ENCODE measurements around the gene GLRA1. TPM values are rescaled to one million over a fixed set of nuclear protein-coding genes. Genes with fewer than 3 reads are reported as not detected.

GLRA1 gene
- total and polyA plus RNA-seq, 10 donors = not detected

DNA sequence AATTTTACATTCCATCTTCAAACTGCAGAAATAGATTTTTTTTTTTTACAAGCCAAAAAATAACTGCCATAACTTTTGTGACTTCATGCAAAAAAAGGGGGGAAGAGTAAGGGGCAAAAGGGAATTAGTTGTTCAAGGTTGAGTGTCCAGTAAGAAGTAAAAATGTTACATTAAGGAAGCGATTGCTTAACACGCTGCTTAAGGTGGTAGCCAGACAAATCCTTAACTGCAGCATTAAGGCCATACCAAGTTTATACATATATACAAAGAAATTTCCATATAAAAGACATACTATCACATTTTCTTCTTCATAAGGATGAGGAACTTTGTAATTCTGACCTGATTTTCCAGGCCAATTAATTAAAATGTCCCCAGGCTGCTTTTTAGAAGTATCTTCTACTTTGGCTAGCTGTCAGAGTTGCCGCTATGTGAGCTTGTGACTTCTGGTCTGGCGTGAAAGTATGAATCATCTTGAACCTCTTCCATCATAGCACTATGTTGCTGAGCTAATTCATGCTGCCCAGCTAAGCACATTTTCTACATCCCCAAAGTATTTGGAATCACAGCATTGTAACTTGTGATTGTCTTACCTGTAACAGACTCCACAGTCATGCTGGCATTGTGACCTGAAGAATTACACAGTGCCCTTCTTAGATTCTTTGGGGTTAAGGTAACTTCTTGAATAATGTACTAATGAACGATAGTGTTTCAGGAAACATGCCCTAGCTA, 112.9 kb downstream of the GLRA1 start:
- TF ChIP-seq, protein P1, sequence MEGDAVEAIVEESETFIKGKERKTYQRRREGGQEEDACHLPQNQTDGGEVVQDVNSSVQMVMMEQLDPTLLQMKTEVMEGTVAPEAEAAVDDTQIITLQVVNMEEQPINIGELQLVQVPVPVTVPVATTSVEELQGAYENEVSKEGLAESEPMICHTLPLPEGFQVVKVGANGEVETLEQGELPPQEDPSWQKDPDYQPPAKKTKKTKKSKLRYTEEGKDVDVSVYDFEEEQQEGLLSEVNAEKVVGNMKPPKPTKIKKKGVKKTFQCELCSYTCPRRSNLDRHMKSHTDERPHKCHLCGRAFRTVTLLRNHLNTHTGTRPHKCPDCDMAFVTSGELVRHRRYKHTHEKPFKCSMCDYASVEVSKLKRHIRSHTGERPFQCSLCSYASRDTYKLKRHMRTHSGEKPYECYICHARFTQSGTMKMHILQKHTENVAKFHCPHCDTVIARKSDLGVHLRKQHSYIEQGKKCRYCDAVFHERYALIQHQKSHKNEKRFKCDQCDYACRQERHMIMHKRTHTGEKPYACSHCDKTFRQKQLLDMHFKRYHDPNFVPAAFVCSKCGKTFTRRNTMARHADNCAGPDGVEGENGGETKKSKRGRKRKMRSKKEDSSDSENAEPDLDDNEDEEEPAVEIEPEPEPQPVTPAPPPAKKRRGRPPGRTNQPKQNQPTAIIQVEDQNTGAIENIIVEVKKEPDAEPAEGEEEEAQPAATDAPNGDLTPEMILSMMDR (IDR thresholded peaks at IDR 0.05 in 8 of 11, conservative IDR thresholded peaks at IDR 0.05 in 3 of 11) = no peak
- no peak for TF ChIP-seq POLR2A (IDR thresholded peaks at IDR 0.05)
- no peak for TF ChIP-seq POLR2AphosphoS5 (IDR thresholded peaks at IDR 0.05)
- no peaks in the 10 kb centered on the region for H3K4me1 ChIP-seq
- no peak for DNase-seq
- no peaks in the 10 kb centered on the region for H3K9me3 ChIP-seq
- 92 to 97% (median 95%) methylated on average over 5 of the region's 5 CpGs for WGBS, 5 donors
- no peak overlapping the region for H3K4me3 ChIP-seq
- intact Hi-C loops (cut with DNase I; ENCODE audit: low total_unique reads) = no loop called here
- no peak overlapping the region for H3K27ac ChIP-seq
- no peaks in the 10 kb centered on the region for H3K27me3 ChIP-seq (replicated peaks in 1 of 7)
- peaks cover 0 to 96% (median 37%) of the 10 kb centered on the region in 6 donors for H3K36me3 ChIP-seq

DNA sequence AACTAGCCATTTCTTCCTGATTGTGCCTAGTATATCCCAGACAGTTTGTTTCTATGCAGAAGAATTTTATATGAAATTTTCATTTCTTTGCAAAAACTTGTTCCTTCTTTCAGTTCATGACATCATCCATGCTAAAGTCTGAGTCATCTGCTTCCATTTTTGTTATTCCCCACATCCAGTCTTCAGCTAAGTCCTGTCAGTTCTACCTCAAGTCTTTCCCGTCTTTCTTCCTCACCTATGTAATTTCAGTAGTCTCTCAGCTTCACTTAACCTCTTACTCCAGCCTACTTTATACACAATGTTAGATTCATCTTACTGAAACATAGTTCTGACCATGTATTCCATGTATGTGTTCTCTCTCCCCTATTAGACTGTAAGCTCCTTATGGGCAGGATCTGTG, 113.8 kb downstream of the GLRA1 start:
- WGBS, 5 donors = 80 to 96% (median 93%) methylated on average over 1 of the region's 1 CpG
- peaks cover 0 to 98% (median 42%) of the 10 kb centered on the region in 6 donors for H3K36me3 ChIP-seq
- H3K27ac ChIP-seq = no peak overlapping the region
- H3K4me1 ChIP-seq = no peaks in the 10 kb centered on the region
- no peaks in the 10 kb centered on the region for H3K9me3 ChIP-seq
- DNase-seq = no peak
- H3K4me3 ChIP-seq = no peak overlapping the region
- intact Hi-C loops (cut with DNase I; ENCODE audit: low total_unique reads) = no loop called here
- no peaks in the 10 kb centered on the region for H3K27me3 ChIP-seq (replicated peaks in 1 of 7)
- TF ChIP-seq, protein P1 (IDR thresholded peaks at IDR 0.05 in 8 of 11, conservative IDR thresholded peaks at IDR 0.05 in 3 of 11) = no peak
- TF ChIP-seq POLR2AphosphoS5 (IDR thresholded peaks at IDR 0.05) (no peak), POLR2A (IDR thresholded peaks at IDR 0.05) (no peak)

DNA sequence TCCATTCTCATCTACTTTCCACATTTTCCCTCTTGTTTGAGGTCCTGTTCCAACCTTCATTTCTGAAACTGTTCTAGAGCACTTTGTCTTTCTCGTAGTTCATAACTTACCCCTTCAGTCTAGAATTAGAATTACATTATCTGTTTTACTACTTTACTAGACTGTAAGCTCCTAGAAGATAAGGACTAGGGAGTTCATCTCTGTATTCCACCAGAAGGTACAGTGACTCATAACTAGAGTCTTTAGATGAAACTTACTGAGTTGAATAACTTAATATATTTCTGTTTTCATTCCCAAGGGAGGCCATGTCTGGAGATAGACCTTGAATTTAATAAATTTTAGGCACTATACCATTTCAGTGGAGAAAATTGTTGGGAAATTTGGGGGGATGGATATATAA, 114.2 kb downstream of the GLRA1 start:
- Histone ChIP-seq H3K27ac (no peak overlapping the region), H3K27me3 (replicated peaks in 1 of 7) (no peaks in the 10 kb centered on the region), H3K4me3 (no peak overlapping the region), H3K36me3 (peaks cover 0 to 99% (median 43%) of the 10 kb centered on the region in 6 donors), H3K9me3 (no peaks in the 10 kb centered on the region), H3K4me1 (no peaks in the 10 kb centered on the region)
- TF ChIP-seq, protein P1 (IDR thresholded peaks at IDR 0.05 in 8 of 11, conservative IDR thresholded peaks at IDR 0.05 in 3 of 11) = no peak
- no peak for TF ChIP-seq POLR2A (IDR thresholded peaks at IDR 0.05)
- no peak for TF ChIP-seq POLR2AphosphoS5 (IDR thresholded peaks at IDR 0.05)
- no peak for DNase-seq
- 40 to 84% (median 49%) methylated on average over 1 of the region's 1 CpG for WGBS, 5 donors
- intact Hi-C loops (cut with DNase I; ENCODE audit: low total_unique reads) = no loop called here

DNA sequence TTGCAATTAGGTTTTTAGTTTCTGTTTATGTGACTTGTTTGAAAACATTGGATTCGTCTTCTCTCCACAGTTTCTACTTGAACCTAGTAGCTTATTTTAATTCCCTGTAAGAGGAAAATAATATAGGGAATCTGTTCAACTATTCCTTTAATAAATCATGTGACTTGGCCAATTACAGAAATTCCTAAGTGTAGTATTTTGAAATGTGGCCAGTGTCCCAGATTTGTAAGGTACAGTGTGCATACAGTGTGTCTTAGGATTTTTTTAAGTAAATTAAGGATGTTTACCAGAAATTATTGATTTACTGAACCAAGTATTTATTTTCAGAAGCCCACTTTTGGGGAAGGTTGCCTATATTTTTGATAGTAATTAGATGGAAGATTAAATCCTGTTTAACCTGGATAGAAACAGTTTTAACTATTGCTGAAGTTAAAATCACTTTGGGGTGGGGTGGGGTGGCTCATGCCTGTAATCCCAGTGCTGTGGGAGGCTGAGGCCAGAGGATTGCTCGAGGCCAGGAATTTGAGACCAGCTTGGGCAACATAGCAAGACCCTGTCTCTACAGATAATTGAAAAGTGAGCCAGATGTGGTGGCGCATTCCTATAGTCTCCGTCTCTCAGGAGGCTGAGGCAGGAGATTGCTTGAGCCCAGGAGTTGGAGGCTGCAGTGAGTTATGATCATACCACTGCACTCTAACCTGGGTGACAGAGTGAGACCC, 116.0 kb downstream of the GLRA1 start:
- 91 to 95% (median 94%) methylated on average over 4 of the region's 4 CpGs for WGBS, 5 donors
- Histone ChIP-seq H3K27ac (no peak overlapping the region), H3K27me3 (replicated peaks in 1 of 7) (no peaks in the 10 kb centered on the region), H3K4me1 (no peaks in the 10 kb centered on the region), H3K9me3 (no peaks in the 10 kb centered on the region), H3K4me3 (no peak overlapping the region), H3K36me3 (peaks cover 0 to 99% (median 56%) of the 10 kb centered on the region in 6 donors)
- intact Hi-C loops (cut with DNase I; ENCODE audit: low total_unique reads) = no loop called here
- DNase-seq = no peak
- no peak for TF ChIP-seq POLR2AphosphoS5 (IDR thresholded peaks at IDR 0.05)
- no peak for TF ChIP-seq POLR2A (IDR thresholded peaks at IDR 0.05)
- TF ChIP-seq, protein P1 (IDR thresholded peaks at IDR 0.05 in 8 of 11, conservative IDR thresholded peaks at IDR 0.05 in 3 of 11) = no peak
